SW480 (cell line): ENCODE data around the gene TSPAN18.
A peak's percentile ranks its signal among the peaks of the same experiment; 100 is the strongest.

Experiments
- DNase-seq: peaks from one replicate; pipeline ENCODE4 v3.0.0-alpha.2; 2016; ENCODE audit warnings: low spot score

Gene TSPAN18

GRCh38 chr11:44979543-44980399, 253.0 kb downstream of the TSPAN18 start:
- peak; percentile 73 for DNase-seq

GRCh38 chr11:44980533-44981427, 254.0 kb downstream of the TSPAN18 start:
- DNase-seq = no peak
